Activated CD4-positive, alpha-beta T cell treated with anti-CD3 and anti-CD28 coated beads, Interleukin-2, Interleukin-4, amounts not matched to agents 100 ng/mL and 50 ng/mL, durations not matched to agents 16 hours and 8 hours (primary cell): ENCODE measurements around the gene GSE1.

ENCODE experiments used
- DNase-seq: peaks from one replicate; pipeline ENCODE4 v3.0.0-alpha.2; 2020; ENCODE audit warnings: low spot score

Gene GSE1

GRCh38 chr16:85650135-85650843 lies 37.2 kb downstream of the GSE1 start:
- no peak for DNase-seq

DNA sequence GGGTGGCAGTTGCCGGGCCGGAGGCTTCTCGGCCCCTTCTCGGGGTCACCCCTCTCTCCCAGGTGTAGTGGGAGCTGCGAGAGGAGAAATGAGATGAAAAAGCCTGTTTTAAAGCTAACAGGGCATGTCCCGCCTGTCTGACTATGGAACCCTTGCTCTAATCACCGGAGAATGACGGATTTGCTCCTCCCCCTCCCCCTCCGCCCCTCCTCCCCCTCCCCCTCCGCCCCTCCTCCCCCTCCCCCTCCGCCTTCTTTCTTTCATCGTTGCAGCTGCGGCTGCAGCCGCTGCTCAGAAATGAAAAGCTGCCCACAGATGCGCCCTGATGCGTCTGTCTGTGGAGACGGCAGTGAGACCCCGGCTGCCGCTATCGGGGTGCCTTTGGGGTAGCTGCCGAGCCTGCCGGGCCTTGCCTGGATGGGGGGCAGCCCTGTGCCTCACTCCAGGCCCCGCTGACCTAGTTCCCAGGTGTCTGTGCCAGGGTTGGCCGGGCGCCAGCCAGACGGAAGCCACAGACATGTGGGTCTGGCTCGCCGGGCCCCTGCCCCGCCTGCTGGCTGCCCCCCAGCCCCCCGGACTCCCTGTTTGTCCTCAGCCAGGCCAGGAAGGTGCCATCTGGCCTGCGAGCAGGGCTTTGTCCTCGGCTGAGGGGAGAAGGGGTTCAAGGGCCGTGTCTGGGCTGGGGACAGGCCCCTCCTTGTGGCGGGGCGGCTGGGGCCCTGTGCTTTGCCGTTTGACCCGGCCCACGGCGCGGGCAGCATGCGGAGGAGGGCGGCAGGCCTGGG lies 37.9 kb downstream of the GSE1 start:
- DNase-seq: no peak

DNA sequence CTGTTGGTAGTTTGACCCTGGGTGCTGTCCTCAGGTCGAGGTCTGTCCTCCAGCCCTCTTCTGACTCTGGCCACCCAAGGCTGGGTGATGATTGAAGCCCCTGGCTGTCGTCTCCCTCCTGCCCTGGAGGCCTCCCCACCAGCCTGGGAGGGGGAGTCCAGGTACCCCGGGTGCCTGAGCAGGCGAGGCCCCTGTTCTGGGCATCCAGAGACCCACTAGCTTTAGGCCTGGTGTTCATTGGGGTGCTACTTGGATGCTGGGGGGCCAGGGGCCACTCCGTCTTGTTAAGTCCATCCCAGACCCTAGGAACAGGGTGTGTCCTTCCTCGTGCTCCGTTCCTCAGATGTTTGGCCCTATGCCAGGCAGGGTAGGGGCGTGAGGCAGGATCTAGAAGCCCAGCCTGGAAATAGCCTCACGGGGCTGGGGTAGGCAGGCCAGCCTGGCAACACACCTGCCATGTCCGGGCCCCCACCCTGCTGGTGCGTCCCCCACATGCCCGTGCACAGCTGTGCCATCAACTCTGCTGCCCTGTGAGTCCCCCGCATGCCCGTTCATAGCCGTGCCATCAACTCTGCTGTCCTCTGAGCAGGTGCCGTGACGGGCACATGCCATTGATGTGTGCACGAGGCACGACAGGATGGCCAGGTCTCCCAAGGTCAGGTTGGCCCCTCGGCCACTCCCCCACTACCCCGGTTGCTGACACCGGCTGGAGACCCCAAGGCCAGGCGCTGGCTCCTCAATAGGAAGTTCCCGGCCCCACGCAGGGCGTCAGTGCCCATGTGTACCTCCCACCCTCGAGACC lies 38.7 kb downstream of the GSE1 start:
- DNase-seq: no peak

DNA sequence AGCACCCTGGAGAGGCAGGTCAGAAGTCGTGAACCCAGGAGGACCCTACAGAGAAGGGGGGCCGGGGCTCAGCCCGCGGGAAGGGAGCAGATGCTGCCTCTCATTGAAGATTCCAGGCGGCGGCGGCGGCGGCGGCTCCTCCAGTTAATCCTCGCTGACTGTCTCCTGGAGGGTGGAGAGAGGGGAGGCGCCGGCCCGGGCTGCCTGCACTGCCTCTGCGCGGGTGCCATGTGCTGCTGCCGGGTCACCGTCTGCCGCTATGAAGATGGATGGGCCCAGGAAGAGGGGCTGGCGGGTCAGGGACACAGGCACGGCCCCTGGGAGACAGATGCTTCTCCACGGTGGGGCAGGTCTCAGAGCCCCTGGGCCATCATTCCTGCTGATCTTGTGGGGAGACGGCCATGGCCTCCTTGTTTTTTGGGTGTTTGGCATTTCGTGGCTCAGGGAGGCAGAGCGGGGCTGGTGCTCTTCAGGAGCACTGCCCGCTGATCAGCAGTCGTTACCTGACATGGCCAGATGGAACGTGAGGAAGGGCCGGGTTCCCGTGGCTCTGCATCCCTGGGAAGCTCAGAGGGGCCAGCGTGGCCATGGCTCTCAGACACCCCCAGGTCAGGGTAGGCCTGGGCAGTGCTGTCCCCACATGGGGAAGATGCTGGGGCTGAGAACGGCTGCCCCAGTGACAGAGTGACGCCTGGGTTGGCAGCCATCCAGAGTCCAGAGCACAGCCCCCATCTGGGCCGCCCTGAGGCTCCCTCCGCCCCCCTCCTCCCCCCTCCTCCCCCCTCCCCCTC lies 39.5 kb downstream of the GSE1 start:
- DNase-seq: no peak

GRCh38 chr16:85653290-85653891 lies 40.3 kb downstream of the GSE1 start:
- DNase-seq: no peak

DNA sequence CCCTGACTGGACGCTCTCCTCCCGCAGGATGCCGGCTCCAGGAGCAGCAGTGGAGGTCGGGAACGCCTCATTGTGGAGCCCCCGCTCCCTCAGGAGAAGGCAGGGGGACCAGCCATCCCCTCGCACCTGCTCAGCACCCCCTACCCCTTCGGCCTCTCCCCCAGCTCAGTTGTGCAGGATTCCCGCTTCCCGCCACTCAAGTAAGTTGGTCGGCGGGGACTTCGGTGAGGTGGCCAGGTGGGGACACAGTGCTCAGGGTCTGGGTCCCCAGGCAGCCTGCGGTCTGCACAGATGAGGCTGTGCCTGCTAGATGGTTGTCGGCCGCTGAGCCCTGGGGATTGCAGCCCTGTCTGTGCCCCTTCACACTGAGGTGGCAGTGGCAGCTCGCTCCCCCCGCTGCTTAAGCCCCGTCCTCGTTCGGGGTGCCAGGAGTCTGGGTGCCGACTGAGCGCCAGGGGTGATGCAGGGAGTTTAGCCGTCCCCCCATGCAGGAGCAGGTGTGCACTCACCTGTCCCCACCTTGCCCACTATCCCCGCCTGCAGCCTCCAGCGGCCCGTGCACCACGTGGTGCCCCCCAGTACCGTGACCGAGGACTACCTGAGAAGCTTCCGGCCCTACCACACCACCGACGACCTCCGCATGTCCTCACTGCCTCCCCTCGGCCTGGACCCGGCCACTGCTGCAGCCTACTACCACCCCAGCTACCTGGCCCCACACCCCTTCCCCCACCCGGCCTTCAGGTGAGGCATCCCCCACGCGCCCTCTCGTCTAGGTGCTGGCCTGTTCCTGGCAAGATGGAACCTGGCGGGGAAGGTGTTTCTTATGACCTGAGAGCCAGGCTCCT lies 41.4 kb downstream of the GSE1 start:
- no peak for DNase-seq

GRCh38 chr16:85655216-85656129 lies 42.4 kb downstream of the GSE1 start:
- DNase-seq: no peak

GRCh38 chr16:85656351-85657266 lies 43.5 kb downstream of the GSE1 start:
- no peak for DNase-seq

- DNase-seq: no peak
Observed at GRCh38 chr16:85657267-85657650, 44.1 kb downstream of the GSE1 start.

GRCh38 chr16:85657996-85658395 lies 44.9 kb downstream of the GSE1 start:
- no peak for DNase-seq

- DNase-seq: no peak
Observed at GRCh38 chr16:85658504-85659326, 45.6 kb downstream of the GSE1 start.

- no peak for DNase-seq
Observed at GRCh38 chr16:85659336-85659735, 46.2 kb downstream of the GSE1 start.

DNA sequence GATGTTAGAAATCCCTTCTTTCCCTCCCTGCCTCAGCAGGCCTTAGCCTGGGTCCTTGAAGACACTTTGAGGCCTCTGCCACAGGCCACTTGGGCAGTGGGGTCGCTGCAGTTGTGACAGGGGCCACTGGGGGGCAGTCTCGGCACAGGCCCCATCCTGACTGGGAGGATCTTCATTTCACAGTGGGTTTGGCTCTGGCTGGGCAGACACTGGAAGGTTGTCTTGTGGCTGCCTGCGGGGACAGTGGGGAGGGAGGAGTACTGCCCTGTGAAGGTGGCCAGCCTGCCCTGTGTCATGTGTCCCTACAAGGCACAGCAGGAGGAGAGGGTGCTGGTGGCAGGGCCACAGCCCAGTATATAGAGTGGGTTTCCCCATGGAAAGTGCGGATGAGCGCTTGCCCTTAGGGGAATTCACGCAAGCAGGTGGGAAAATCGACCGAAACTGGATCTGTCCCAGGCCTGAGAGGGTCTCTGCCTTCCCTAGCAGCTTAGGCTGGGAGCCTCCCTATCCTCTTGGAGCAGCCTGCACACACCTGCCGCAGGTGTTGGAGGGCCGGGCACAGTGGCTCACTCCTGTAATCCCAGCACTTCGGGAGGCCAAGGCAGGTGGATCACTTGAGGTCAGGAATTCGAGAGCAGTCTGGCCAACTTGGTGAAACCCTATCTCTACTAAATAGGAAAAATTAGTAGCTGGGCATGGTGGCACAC lies 46.8 kb downstream of the GSE1 start:
- DNase-seq: peak; percentile 67

GRCh38 chr16:85660843-85661739 lies 48.0 kb downstream of the GSE1 start:
- no peak for DNase-seq

DNA sequence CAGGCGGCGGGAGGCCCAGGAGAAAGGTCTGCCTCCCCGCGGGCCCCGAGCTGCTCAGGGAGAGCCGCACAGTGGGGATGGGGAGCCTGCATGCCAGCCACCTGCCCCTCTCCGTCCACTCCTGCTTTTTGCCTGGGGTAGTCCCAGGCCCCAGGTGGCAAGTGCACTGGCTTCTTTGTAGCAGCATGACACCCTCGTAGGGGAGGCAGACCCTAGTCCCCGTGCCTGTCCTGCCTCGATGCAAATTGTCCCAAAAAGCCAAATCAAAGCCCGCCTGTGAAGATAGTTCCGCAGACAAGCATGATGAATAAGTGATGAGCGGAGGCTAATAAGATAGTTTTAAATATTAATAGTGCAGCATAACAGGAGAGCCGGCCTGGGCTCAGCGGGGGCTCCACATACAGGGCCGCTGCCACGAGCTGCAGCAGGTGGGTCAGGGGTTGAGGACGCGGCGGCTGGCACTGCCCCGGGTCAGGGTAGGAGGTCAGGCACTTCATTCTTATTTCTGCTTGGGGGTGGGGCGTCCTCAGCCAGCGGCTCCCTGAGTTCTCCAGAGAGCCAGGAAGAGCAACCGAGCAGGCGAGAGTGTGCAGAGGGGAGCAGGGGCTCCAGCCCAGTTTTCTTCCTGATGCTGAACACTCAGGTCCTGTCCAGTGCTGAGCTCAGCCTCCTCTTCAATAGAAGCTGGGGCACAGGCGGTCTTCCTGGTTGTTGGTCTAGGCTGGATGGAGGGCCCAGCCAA lies 48.8 kb downstream of the GSE1 start:
- no peak for DNase-seq
